Breast epithelium (tissue), 3 donors: Measurements from ENCODE around the gene SPSB3.

Experiments
- CTCF ChIP-seq, 3 donors: fragments of 450-650 bp; IDR thresholded peaks; one replicate each; pipeline ENCODE4 v1.5.1; 2016 to 2017; ENCODE audit warnings: antibody characterized with exemption in 3 of 3, mild to moderate bottlenecking in 3 of 3, moderate library complexity in 3 of 3
- POLR2A ChIP-seq: fragments of 450-650 bp; IDR thresholded peaks from one replicate; pipeline ENCODE4 v1.6.1; 2016; ENCODE audit warnings: antibody characterized with exemption, mild to moderate bottlenecking, moderate library complexity
- POLR2AphosphoS5 ChIP-seq, 3 donors: sonication (generic); formaldehyde crosslinking; IDR thresholded peaks; one replicate each; pipeline ENCODE4 v1.6.1; 2017; ENCODE audit warnings: antibody characterized with exemption in 3 of 3

- no peak for TF ChIP-seq CTCF (IDR thresholded peaks at IDR 0.05)
- no peak for TF ChIP-seq POLR2A
- TF ChIP-seq POLR2AphosphoS5 (IDR thresholded peaks at IDR 0.05), result no peak
Measured at GRCh38 chr16:1789643-1790045, 7.3 kb upstream of the SPSB3 start.
